Mesodermal cell (in vitro differentiated cells): ENCODE results near the gene ERVH48-1.
"Not testable (repeated sequence)": the region's sequence is repeated elsewhere in the genome, so short reads cannot be mapped to it uniquely, and the experiment has no call there.

Source experiments
- H3K27ac ChIP-seq: 2 replicates; pipeline ENCODE4 v1.7.0; 2013; ENCODE audit warnings: mild to moderate bottlenecking, low read depth, low read length, moderate library complexity; ENCODE audit not compliant: severe bottlenecking
- H3K36me3 ChIP-seq: 2 replicates; pipeline ENCODE4 v1.7.1; 2013; ENCODE audit warnings: mild to moderate bottlenecking, low read length, moderate library complexity; ENCODE audit not compliant: control insufficient read depth, insufficient read depth
- H3K4me1 ChIP-seq: one replicate; pipeline ENCODE4 v1.7.1; 2013; ENCODE audit warnings: mild to moderate bottlenecking, low read length; ENCODE audit not compliant: insufficient read depth, control insufficient read depth, poor library complexity, severe bottlenecking
- H3K4me3 ChIP-seq: 2 replicates; pipeline ENCODE4 v1.7.0; 2013; ENCODE audit warnings: low read length, control low read depth, mild to moderate bottlenecking; ENCODE audit not compliant: insufficient read depth, poor library complexity, severe bottlenecking; ENCODE audit errors: extremely low read depth
- H3K9me3 ChIP-seq: 2 replicates; pipeline ENCODE4 v1.7.1; 2013; ENCODE audit warnings: mild to moderate bottlenecking, low read length, moderate library complexity; ENCODE audit not compliant: control insufficient read depth
- WGBS, 2 experiments: methylation state at CpG; one replicate each; pipeline ENCODE4 v1.1.5; 2013; ENCODE audit warnings: missing lambda C conversion rate in 2 of 2; ENCODE audit not compliant: insufficient coverage in 2 of 2; 5-methylcytosine and 5-hydroxymethylcytosine counted together

ERVH48-1 gene

GRCh38 chr21:42964086-42964485 lies 38.7 kb upstream of the ERVH48-1 start:
- Histone ChIP-seq H3K27ac (no peak overlapping the region), H3K4me1 (peaks cover 6% of the 10 kb centered on the region), H3K9me3 (no peaks in the 10 kb centered on the region), H3K4me3 (no peak overlapping the region), H3K36me3 (no peaks in the 10 kb centered on the region)
- WGBS, 2 experiments, result 94% methylated on average over 6 to 8 of the region's 9 CpGs

- WGBS, 2 experiments, result 70 to 75% methylated on average over 1 to 2 of the region's 6 CpGs
- H3K36me3 ChIP-seq, result no peaks in the 10 kb centered on the region
- no peaks in the 10 kb centered on the region for H3K9me3 ChIP-seq
- H3K27ac ChIP-seq, result peak overlapping the region; percentile 63
- peaks cover 5% of the 10 kb centered on the region for H3K4me1 ChIP-seq
- H3K4me3 ChIP-seq, result no peak overlapping the region
These were observed 37.1 kb upstream of the ERVH48-1 start for GRCh38 chr21:42962380-42963007.

- no peak overlapping the region for H3K4me3 ChIP-seq
- H3K27ac ChIP-seq, result no peak overlapping the region
- H3K4me1 ChIP-seq, result peaks cover 9% of the 10 kb centered on the region
- H3K9me3 ChIP-seq, result no peaks in the 10 kb centered on the region
- 70 to 100% methylated on average over 1 to 2 of the region's 3 CpGs for WGBS, 2 experiments
- H3K36me3 ChIP-seq, result no peaks in the 10 kb centered on the region
These were observed 34.3 kb upstream of the ERVH48-1 start for GRCh38 chr21:42959728-42960127.

GRCh38 chr21:42958122-42958521 lies 32.7 kb upstream of the ERVH48-1 start:
- H3K4me1 ChIP-seq, H3K9me3 ChIP-seq, H3K4me3 ChIP-seq, H3K27ac ChIP-seq, H3K36me3 ChIP-seq: not testable (repeated sequence)
- 89 to 96% methylated on average over 4 to 6 of the region's 6 CpGs for WGBS, 2 experiments

- Histone ChIP-seq H3K4me3 (no peak overlapping the region), H3K36me3 (no peaks in the 10 kb centered on the region), H3K27ac (no peak overlapping the region), H3K4me1 (peaks cover 3% of the 10 kb centered on the region), H3K9me3 (no peaks in the 10 kb centered on the region)
- 77 to 84% methylated on average over 9 of the region's 13 CpGs for WGBS, 2 experiments
These were observed 31.6 kb upstream of the ERVH48-1 start for GRCh38 chr21:42956824-42957630.

GRCh38 chr21:42951193-42951592 lies 25.8 kb upstream of the ERVH48-1 start:
- H3K4me3 ChIP-seq, H3K36me3 ChIP-seq, H3K4me1 ChIP-seq, H3K27ac ChIP-seq, H3K9me3 ChIP-seq: not testable (repeated sequence)
- WGBS, 2 experiments, result 100% methylated on average over 1 of the region's 9 CpGs; no CpG with 5 or more reads in 1 of the 2 experiments

- WGBS, 2 experiments, result 94% methylated on average over 11 to 12 of the region's 13 CpGs
- not testable (repeated sequence) for H3K36me3 ChIP-seq, H3K4me3 ChIP-seq, H3K27ac ChIP-seq, H3K9me3 ChIP-seq, H3K4me1 ChIP-seq
These were observed 23.8 kb upstream of the ERVH48-1 start for GRCh38 chr21:42949094-42949755.

GRCh38 chr21:42942244-42942643 lies 16.8 kb upstream of the ERVH48-1 start:
- no peak overlapping the region for H3K4me3 ChIP-seq
- 69 to 100% methylated on average over 2 to 6 of the region's 6 CpGs for WGBS, 2 experiments
- H3K27ac ChIP-seq, result no peak overlapping the region
- H3K9me3 ChIP-seq, result no peaks in the 10 kb centered on the region
- H3K4me1 ChIP-seq, result peaks cover 18% of the 10 kb centered on the region
- H3K36me3 ChIP-seq, result peaks cover 9% of the 10 kb centered on the region

- no peak overlapping the region for H3K4me3 ChIP-seq
- H3K27ac ChIP-seq, result no peak overlapping the region
- H3K4me1 ChIP-seq, result peaks cover 20% of the 10 kb centered on the region
- peaks cover 9% of the 10 kb centered on the region for H3K36me3 ChIP-seq
- H3K9me3 ChIP-seq, result no peaks in the 10 kb centered on the region
- WGBS, 2 experiments, result 97 to 100% methylated on average over 4 of the region's 6 CpGs
These were observed 16.3 kb upstream of the ERVH48-1 start for GRCh38 chr21:42941696-42942085.

- Histone ChIP-seq H3K9me3 (no peaks in the 10 kb centered on the region), H3K4me1 (peaks cover 26% of the 10 kb centered on the region), H3K36me3 (peaks cover 9% of the 10 kb centered on the region), H3K27ac (peak overlapping the region; percentile 10), H3K4me3 (no peak overlapping the region)
- WGBS, 2 experiments, result 87 to 91% methylated on average over 12 to 13 of the region's 16 CpGs
These were observed 14.4 kb upstream of the ERVH48-1 start for GRCh38 chr21:42939582-42940413.
